GM06990 (cell line): ENCODE data around the gene FAM76A.
A peak's percentile ranks its signal among the peaks of the same experiment; 100 is the strongest.
"Not testable (repeated sequence)": the region's sequence is repeated elsewhere in the genome, so short reads cannot be mapped to it uniquely, and the experiment has no call there.

Experiments
- DNase-seq: peaks from one replicate; pipeline ENCODE4 v3.0.0-alpha.2; 2011; ENCODE audit not compliant: insufficient read length; ENCODE audit errors: extremely low read depth
- H3K27me3 ChIP-seq: replicated peaks from 2 replicates; pipeline ENCODE4 v1.6.0; 2011; ENCODE audit warnings: low read length; ENCODE audit not compliant: control insufficient read depth, insufficient read depth
- H3K36me3 ChIP-seq: 2 replicates; pipeline ENCODE4 v1.5.1; 2011; ENCODE audit warnings: low read length; ENCODE audit not compliant: control insufficient read depth, insufficient read depth
- H3K4me3 ChIP-seq: replicated peaks from 2 replicates; pipeline ENCODE4 v1.5.1; 2011; ENCODE audit warnings: low read depth, mild to moderate bottlenecking, control low read depth, low read length
- CTCF ChIP-seq: IDR thresholded peaks from 2 replicates; pipeline ENCODE4 v1.5.1; 2011; ENCODE audit warnings: low read length, control low read depth, mild to moderate bottlenecking, inconsistent platforms; ENCODE audit not compliant: insufficient read depth, poor library complexity, severe bottlenecking

Gene FAM76A

DNA sequence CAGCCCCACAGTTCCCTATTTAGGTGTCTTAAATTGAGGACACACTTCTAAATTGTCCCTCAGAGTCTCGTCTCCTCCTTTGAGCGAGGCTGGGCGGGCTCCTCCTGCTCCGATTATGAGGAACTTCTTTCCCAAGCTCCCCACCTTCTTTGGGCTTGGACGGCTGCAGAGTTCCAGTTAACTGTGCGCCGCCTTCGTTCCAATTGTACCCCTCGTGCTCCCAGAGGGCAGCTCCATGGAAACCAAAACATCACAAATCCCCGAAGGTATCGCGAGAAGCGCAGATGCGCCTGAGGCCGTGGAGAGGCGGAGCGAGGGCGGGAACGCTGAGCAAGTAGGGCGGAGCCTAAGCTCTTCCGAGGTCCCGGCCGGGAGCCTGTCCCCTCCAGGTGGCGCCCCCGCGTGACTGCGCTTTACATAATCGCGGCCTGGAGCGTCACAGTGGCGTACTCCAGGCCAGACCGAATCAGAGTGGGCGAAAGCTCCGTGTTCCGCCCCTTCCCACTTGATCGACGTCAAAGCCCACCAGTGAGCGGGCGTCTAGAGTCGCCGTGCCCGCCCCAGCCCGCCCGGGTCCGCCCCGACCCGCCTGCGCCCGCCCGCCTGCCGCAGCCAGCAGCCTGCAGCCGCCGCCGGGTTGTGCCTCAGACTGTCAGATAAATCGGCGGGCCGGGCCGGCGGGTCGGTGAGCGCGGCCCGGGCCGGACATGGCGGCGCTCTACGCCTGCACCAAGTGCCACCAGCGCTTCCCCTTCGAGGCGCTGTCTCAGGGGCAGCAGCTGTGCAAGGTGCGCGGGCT lies at the start of gene FAM76A:
Gene FAM76A (plus strand): TSS at position 588 of the 799 bp plus-strand sequence. CDS start 120 bp downstream, at position 708.
- peak; percentile 58 for TF ChIP-seq CTCF
- no peaks in the 10 kb centered on the region; the same call in 1 of the 2 replicates for H3K36me3 ChIP-seq

DNA sequence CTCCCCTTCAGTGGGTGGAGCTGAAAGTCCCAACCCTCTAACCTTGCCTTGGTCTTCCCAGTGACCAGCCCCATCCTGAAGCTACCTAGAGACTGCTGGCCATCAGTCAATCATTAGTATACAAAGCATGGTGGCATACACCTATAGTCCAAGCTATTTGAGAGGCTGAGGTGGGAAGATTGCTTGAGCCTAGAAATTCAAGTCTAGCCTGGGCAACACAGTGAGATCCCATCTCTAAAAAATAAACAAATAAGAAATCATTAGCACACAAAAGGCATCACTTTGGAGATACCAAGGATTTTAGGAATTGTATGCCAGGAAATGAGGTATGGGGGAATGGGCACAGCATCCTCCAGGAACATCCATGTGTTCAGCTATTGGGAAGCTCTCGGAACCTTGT lies 49.4 kb upstream of the FAM76A start:
- Histone ChIP-seq H3K4me3 (no peak overlapping the region), H3K27me3 (no peaks in the 10 kb centered on the region), H3K36me3 (no peaks in the 10 kb centered on the region)
- DNase-seq: no peak
- TF ChIP-seq CTCF: no peak

More for the DNA sequence above, at the start of gene FAM76A:
- Histone ChIP-seq H3K27me3 (no peaks in the 10 kb centered on the region), H3K4me3 (peak within 1 kb of the TSS; percentile 87)
- peak; percentile 100 for DNase-seq

GRCh38 chr1:27678747-27679146 lies 47.0 kb upstream of the FAM76A start:
- Histone ChIP-seq H3K4me3 (no peak overlapping the region), H3K36me3 (no peaks in the 10 kb centered on the region), H3K27me3 (no peaks in the 10 kb centered on the region)
- TF ChIP-seq CTCF: no peak
- DNase-seq: no peak

- not testable (repeated sequence) for H3K4me3 ChIP-seq, H3K27me3 ChIP-seq, DNase-seq, H3K36me3 ChIP-seq
Measured at GRCh38 chr1:27680225-27680791, 45.5 kb upstream of the FAM76A start.

DNA sequence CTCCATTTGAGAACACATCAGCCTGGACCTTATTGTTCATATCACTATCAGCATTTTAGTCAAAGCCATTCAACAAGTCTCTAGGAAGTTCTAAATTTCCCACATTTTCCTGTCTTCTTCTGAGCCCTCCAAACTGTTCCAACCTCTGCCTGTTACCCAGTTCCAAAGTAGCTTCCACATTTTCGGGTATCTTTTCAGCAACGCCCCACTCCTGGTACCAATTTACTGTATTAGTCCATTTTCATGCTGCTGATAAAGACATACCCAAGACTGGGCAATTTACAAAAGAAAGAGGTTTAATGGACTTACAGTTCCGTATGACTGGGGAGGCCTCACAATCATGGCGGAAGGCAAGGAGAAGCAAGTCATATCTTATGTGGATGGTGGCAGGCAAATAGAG lies 44.2 kb upstream of the FAM76A start:
- not testable (repeated sequence) for H3K36me3 ChIP-seq, DNase-seq, H3K4me3 ChIP-seq, H3K27me3 ChIP-seq

DNA sequence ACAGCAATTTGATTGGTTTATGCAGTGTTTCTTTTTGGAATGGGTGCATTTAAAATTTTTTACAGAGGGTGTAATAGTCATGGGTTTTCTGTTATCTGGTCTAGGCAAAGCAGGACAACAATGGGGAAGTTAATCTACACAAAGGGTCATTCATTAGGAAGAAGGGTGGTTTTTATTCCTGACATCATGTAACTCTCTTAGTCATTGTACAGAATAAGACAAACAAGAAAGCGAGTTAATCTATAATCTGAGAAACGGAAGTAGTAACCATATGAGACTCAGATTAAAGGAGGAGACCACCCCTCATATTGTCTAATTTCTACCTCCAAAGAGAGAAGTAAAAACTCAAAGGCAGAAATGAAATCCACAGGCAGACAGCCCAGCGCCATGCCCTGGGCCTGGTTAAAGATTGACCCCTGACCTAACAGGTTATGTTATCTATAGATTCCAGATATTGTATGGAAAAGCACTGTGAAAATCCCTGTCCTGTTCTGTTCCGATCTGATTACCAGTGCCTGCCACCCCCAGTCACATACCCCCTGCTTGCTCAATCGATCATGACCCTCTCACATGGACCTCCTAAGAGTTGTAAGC lies 43.3 kb upstream of the FAM76A start:
- DNase-seq: no peak
- no peaks in the 10 kb centered on the region for H3K27me3 ChIP-seq
- no peaks in the 10 kb centered on the region for H3K36me3 ChIP-seq
- no peak overlapping the region for H3K4me3 ChIP-seq
- TF ChIP-seq CTCF: no peak
